A673 (cell line): ENCODE results near the gene SDCCAG8. TPM values are rescaled to one million over a fixed set of nuclear protein-coding genes. Genes with fewer than 3 reads are reported as not detected.

ENCODE experiments used
- BruUV-seq: library from RNA; stranded (reverse); fragments of 400-500 nt; replicated peaks from 2 replicates; lab custom pipeline; 2021; lab: Mats Ljungman, UMichigan
- CTCF ChIA-PET: fragments of 300-600 bp; sonication (Branson Sonifier 250); formaldehyde crosslinking; loops from one replicate; lab custom pipeline; 2022; ENCODE audit warnings: antibody characterized with exemption; lab: Charles Lee
- POLR2A ChIA-PET: fragments of 300-600 bp; sonication (Branson Sonifier 250); formaldehyde crosslinking; loops from one replicate; lab custom pipeline; 2022; ENCODE audit warnings: antibody characterized with exemption; ENCODE audit not compliant: low non-redundant PET; lab: Charles Lee
- DNase-seq: peaks from one replicate; pipeline ENCODE4 v3.0.0-alpha.2; 2015; ENCODE audit warnings: low spot score
- H3K27ac ChIP-seq: fragments of 200-600 bp; sonication (generic); 2 replicates; pipeline ENCODE4 v1.5.1; 2016; ENCODE audit warnings: mixed run types, low read depth, mild to moderate bottlenecking, mixed read lengths, antibody characterized with exemption, low read length; ENCODE audit not compliant: poor library complexity, severe bottlenecking
- H3K27me3 ChIP-seq: fragments of 200-600 bp; sonication (generic); replicated peaks from 2 replicates; pipeline ENCODE4 v1.6.1; 2017; ENCODE audit warnings: mixed run types, low read depth, mild to moderate bottlenecking, mixed read lengths, antibody characterized with exemption, low read length; ENCODE audit not compliant: insufficient read depth, poor library complexity
- H3K36me3 ChIP-seq: fragments of 200-600 bp; sonication (generic); 2 replicates; pipeline ENCODE4 v1.6.1; 2016; ENCODE audit warnings: mixed run types, mild to moderate bottlenecking, mixed read lengths, antibody characterized with exemption, low read length; ENCODE audit not compliant: insufficient read depth, poor library complexity, severe bottlenecking
- H3K4me1 ChIP-seq: fragments of 200-600 bp; sonication (generic); 2 replicates; pipeline ENCODE4 v1.6.1; 2017; ENCODE audit warnings: mixed run types, mild to moderate bottlenecking, mixed read lengths, antibody characterized with exemption, low read length; ENCODE audit not compliant: insufficient read depth, poor library complexity, severe bottlenecking
- H3K4me3 ChIP-seq: fragments of 200-600 bp; sonication (generic); 2 replicates; pipeline ENCODE4 v1.5.1; 2016; ENCODE audit warnings: low read depth, mixed run types, mild to moderate bottlenecking, mixed read lengths, low read length; ENCODE audit not compliant: poor library complexity, severe bottlenecking
- H3K9me3 ChIP-seq: fragments of 200-600 bp; sonication (generic); 2 replicates; pipeline ENCODE4 v1.6.1; 2016; ENCODE audit warnings: mixed run types, low read depth, mild to moderate bottlenecking, mixed read lengths, antibody characterized with exemption, low read length; ENCODE audit not compliant: poor library complexity, severe bottlenecking
- CTCF ChIP-seq: fragments of 300-800, 200-600 bp; sonication (generic); conservative IDR thresholded peaks from 2 replicates; pipeline ENCODE4 v1.5.1; 2017; ENCODE audit warnings: low read depth, mild to moderate bottlenecking, antibody characterized with exemption, low read length, moderate library complexity, mixed read lengths
- EZH2 ChIP-seq: fragments of 200-600 bp; sonication (generic); IDR thresholded peaks from 2 replicates; pipeline ENCODE4 v1.6.1; 2017; ENCODE audit warnings: borderline replicate concordance, low read depth, mild to moderate bottlenecking, mixed read lengths, antibody characterized with exemption, low read length; ENCODE audit not compliant: poor library complexity, severe bottlenecking
- intact Hi-C: fragments of 100-400 bp; cut with micrococcal nuclease; formaldehyde crosslinking; loops from one replicate; pipeline ENCODE4 v1.10.0; 2022; ENCODE audit not compliant: unreplicated experiment
- total RNA-seq: library from RNA; stranded (reverse); gene quantifications from 2 replicates; pipeline ENCODE4 v1.2.3, GENCODE V29; 2021

Gene SDCCAG8
- total RNA-seq, 1 experiment from 2014 or later, result 9.1 TPM

- Histone ChIP-seq H3K36me3 (no peaks in the 10 kb centered on the region), H3K27me3 (no peaks in the 10 kb centered on the region), H3K4me3 (no peak overlapping the region), H3K9me3 (no peaks in the 10 kb centered on the region), H3K27ac (no peak overlapping the region), H3K4me1 (no peaks in the 10 kb centered on the region)
- intact Hi-C loops, result no loop called here
- TF ChIP-seq CTCF (no peak), EZH2 (no peak)
- BruUV-seq, result no TSS peak
- ChIA-PET CTCF (no interaction called here), POLR2A (no interaction called here)
- no peak for DNase-seq
These were observed 141.0 kb downstream of the SDCCAG8 start for GRCh38 chr1:243396876-243397275.

DNA sequence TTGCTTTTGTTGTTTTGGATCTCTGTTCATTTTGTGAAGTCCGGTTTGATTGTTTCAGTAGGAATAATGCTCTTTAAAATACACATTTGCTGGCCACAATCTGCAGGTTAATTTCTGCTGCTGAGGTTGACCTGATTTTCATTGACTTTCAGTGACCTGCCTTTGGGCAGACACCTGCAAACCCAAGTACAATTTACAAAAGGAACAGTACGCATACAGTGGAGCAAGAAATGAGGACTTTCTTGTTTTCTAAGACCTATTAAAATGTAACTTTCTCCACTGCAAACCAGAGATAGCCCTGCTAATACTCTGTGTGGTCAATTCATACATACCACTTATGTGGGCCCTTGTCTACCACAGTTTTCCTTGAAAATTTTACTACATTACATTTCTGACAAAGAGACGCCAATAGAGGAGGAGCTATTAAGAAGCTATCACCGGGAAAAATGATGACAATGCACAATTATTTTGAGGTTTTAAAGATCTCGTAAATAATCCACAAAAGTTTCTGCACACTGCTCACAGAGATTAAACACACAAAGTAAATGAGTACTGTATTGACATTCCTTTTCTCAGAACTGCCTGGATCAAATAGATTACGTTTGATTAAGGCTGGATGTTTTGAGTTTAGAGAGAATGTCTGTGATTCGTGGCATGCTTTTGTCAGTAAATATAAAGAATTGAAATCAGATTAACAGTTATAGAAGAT is 141.9 kb downstream of the SDCCAG8 start:
- Histone ChIP-seq H3K36me3 (no peaks in the 10 kb centered on the region), H3K27ac (no peak overlapping the region), H3K4me1 (no peaks in the 10 kb centered on the region), H3K27me3 (no peaks in the 10 kb centered on the region), H3K9me3 (no peaks in the 10 kb centered on the region), H3K4me3 (no peak overlapping the region)
- BruUV-seq, result no TSS peak
- DNase-seq, result no peak
- ChIA-PET CTCF (no interaction called here), POLR2A (no interaction called here)
- TF ChIP-seq CTCF, result no peak
- no peak for TF ChIP-seq EZH2
- intact Hi-C loops, result no loop called here

DNA sequence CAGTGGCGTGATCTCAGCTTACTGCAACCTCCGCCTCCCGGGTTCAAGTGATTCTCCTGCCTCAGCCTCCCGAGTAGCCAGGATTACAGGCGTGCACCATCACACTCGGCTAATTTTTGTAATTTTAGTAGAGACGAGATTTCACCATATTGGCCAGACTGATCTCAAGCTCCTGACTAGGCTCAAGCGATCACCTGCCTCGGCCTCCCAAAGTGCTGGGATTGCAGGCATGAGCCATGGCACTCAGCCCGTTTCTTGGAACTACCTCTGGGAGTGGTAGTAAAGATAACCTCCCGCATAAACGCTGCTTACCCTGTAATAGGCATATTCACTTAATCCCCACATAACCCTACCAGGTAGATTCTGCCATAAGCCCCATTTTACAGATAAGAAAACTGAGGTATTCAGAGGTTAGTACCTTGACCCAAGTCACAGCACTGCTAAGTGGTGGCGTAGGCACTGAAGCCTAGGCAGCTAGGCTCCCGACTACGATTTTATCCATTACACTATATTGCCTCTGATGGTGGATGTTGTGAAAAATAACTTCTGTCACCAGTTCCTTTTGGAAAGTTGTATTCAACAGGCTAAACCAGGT is 143.8 kb downstream of the SDCCAG8 start:
- intact Hi-C loops, result no loop called here
- no TSS peak for BruUV-seq
- ChIA-PET CTCF (no interaction called here), POLR2A (no interaction called here)
- no peaks in the 10 kb centered on the region for H3K27me3 ChIP-seq
- no peaks in the 10 kb centered on the region for H3K4me1 ChIP-seq
- H3K9me3 ChIP-seq, result no peaks in the 10 kb centered on the region
- H3K36me3 ChIP-seq, result no peaks in the 10 kb centered on the region
- TF ChIP-seq EZH2, result no peak
- no peak for TF ChIP-seq CTCF
- no peak overlapping the region for H3K27ac ChIP-seq
- no peak for DNase-seq
- no peak overlapping the region for H3K4me3 ChIP-seq
